T-helper 9 cell (primary cell): ENCODE measurements around the gene MAPK1IP1L.
"Not testable (repeated sequence)": the region's sequence is repeated elsewhere in the genome, so short reads cannot be mapped to it uniquely, and the experiment has no call there.

Source experiments
- DNase-seq: peaks from one replicate; pipeline ENCODE4 v3.0.0-alpha.2; 2020

Gene MAPK1IP1L

GRCh38 chr14:55057919-55058318 lies 6.5 kb downstream of the MAPK1IP1L start:
- DNase-seq: no peak

GRCh38 chr14:55059333-55059732 lies 7.9 kb downstream of the MAPK1IP1L start:
- no peak for DNase-seq

- DNase-seq: no peak
Measured at GRCh38 chr14:55062517-55063351, 11.3 kb downstream of the MAPK1IP1L start.

- not testable (repeated sequence) for DNase-seq
Measured at GRCh38 chr14:55064896-55065295, 13.4 kb downstream of the MAPK1IP1L start.

- no peak for DNase-seq
Measured at GRCh38 chr14:55065411-55065810, 14.0 kb downstream of the MAPK1IP1L start.

GRCh38 chr14:55066223-55066622 lies 14.8 kb downstream of the MAPK1IP1L start:
- no peak for DNase-seq

GRCh38 chr14:55070981-55071411 lies 19.5 kb downstream of the MAPK1IP1L start:
- no peak for DNase-seq

- no peak for DNase-seq
Measured at GRCh38 chr14:55071870-55072640, 20.6 kb downstream of the MAPK1IP1L start.

- DNase-seq: no peak
Measured at GRCh38 chr14:55073856-55074255, 22.4 kb downstream of the MAPK1IP1L start.

- no peak for DNase-seq
Measured at GRCh38 chr14:55074662-55075061, 23.2 kb downstream of the MAPK1IP1L start.

GRCh38 chr14:55075628-55076175 lies 24.3 kb downstream of the MAPK1IP1L start:
- no peak for DNase-seq

GRCh38 chr14:55077170-55078151 lies 26.0 kb downstream of the MAPK1IP1L start:
- no peak for DNase-seq

GRCh38 chr14:55079961-55080360 lies 28.5 kb downstream of the MAPK1IP1L start:
- not testable (repeated sequence) for DNase-seq

- no peak for DNase-seq
Measured at GRCh38 chr14:55084401-55085059, 33.1 kb downstream of the MAPK1IP1L start.

GRCh38 chr14:55085060-55085660 lies 33.7 kb downstream of the MAPK1IP1L start:
- no peak for DNase-seq

- no peak for DNase-seq
Measured at GRCh38 chr14:55086938-55087337, 35.5 kb downstream of the MAPK1IP1L start.

GRCh38 chr14:55088356-55088755 lies 36.9 kb downstream of the MAPK1IP1L start:
- no peak for DNase-seq

- DNase-seq: no peak
Measured at GRCh38 chr14:55092341-55092740, 40.9 kb downstream of the MAPK1IP1L start.

GRCh38 chr14:55094292-55095157 lies 43.1 kb downstream of the MAPK1IP1L start:
- no peak for DNase-seq

- no peak for DNase-seq
Measured at GRCh38 chr14:55097881-55098560, 46.6 kb downstream of the MAPK1IP1L start.
